Activated CD8-positive, alpha-beta memory T cell treated with anti-CD3 and anti-CD28 coated beads, Interleukin-2, amount 50 U/mL, for 4 hours (primary cell): ENCODE measurements around the gene DGKG.

Experiments
- DNase-seq: peaks from one replicate; pipeline ENCODE4 v3.0.0-alpha.2; 2020

DGKG gene

GRCh38 chr3:186268616-186269448 is 93.2 kb downstream of the DGKG start:
- no peak for DNase-seq

- DNase-seq: no peak
Measured at GRCh38 chr3:186267758-186268157, 94.3 kb downstream of the DGKG start.

- DNase-seq: no peak
Measured at GRCh38 chr3:186264608-186265400, 97.2 kb downstream of the DGKG start.

- DNase-seq: no peak
Measured at GRCh38 chr3:186261638-186262037, 100.4 kb downstream of the DGKG start.

DNA sequence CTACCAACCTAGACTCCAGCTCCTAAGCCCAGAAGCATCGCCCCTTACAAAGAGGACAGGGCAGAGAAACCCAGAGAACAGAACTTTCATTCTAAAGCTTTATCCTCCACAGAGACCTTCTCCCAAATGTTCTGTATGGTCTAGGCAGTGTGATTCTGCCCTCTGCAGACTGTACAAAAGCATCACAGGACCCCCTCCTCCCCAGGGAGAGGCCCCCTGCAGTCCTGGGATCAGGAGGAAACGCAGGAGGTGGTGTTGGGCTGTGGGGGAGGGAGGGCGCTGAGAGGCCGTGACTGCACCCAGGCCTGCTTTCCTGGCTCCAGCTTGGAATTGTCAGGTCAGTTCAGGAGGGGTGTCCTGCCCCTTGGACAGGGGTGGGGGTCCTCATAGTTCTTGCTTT is 101.3 kb downstream of the DGKG start:
- no peak for DNase-seq

DNA sequence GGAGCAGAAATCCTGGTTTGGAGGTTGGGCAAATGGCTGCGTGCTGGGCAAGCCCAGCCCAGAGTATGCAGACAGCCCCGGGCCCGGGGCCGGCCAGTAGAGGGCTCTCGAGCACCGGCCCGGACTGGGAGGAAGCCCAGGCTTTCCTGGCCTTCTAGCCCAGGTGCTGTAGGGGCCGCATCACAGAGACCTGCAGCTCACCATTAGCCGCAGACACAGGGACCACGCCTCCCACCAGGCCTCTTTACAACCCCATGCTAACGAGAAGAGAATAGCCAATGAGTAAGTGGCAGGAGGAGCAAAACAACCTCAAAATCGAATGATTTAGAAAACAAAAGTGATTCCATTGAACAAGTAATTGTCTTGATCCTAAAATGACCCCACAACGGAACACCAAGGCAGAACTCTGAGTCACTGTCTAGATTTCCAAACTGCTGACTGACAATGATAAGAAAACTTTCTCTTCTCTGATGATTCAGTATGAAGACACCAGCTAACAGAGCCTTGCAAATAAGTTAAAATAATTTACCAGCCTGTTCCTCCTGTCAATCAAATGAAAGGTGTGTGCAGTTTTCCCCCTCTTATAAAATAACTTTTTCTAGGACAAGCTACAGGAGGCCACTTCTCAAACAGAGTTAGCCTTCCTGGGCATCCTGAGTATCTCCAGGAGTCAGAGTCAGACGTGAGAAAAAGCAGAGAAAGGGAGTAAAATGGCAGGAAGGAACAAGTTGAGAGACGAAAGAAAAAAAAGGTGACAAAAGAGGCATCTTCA is 102.2 kb downstream of the DGKG start:
- peak; percentile 66 for DNase-seq

DNA sequence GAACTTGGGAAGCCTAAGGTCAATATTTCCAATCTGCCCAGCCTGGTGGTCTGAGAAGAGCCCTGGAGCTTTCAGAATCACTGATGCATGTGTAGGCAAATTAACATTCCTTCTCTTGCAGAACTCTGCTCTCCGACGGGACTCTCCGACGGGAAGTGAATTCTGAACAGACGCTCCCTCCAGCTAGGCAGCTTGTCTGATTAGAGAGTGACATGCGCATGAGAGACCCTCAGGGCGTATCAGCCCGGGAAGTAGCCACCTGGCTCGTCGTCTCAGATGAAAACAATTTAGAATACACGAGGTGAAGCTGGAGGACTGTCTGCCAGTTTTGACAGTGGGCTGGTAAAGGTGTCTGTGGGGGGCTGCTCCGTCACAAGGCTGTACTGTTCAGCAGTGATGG is 103.1 kb downstream of the DGKG start:
- no peak for DNase-seq

GRCh38 chr3:186257866-186258265 is 104.2 kb downstream of the DGKG start:
- no peak for DNase-seq

GRCh38 chr3:186255703-186256331 is 106.2 kb downstream of the DGKG start:
- no peak for DNase-seq

DNA sequence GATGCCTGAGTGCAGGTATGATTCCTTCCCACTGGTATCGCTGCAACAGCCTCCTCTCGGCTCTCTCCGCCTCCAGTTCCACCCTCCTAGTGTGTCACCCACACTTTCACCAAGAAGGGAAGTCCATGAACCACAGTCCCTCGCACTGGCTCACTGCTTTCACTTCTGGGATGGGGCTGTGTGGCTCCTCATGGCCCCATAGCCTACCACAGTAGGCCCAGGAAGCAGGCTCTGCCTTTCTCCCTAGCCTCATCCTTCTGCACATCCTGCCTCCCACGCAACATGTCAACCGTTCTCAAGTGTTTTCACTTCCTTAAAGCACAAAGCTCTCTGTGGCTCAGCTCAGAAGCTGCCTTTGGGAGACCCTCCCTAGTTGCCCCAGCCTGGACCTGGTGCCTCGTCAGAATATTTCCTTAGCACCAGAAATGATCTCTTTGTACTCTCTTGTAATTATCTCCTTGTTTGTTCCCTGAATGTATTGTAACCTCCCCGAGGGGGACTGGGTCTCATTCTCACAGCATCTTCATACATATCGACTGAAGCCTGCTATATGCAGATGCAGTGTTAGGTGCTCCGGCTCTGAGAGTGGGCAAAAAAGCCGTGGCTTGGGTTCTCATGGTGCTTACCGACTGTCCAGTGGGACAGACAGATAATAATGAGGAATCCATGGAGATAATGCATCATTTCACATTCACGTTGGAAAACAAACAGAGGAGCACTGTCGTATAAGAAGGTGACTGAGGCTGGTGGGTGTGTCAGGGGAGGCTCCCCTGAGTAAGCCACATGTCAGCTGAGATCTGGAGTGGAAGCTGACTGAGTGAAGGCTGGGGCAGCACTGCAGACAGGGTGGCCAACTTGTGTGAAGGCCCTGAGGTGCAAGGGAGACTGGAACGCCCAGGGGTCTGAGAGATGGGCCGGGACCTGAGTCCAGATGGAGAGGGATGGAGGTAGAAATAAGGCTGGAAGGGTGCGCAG is 107.1 kb downstream of the DGKG start:
- DNase-seq: no peak

- DNase-seq: no peak
Measured at GRCh38 chr3:186251948-186252619, 110.0 kb downstream of the DGKG start.

GRCh38 chr3:186248850-186249249 is 113.2 kb downstream of the DGKG start:
- no peak for DNase-seq

DNA sequence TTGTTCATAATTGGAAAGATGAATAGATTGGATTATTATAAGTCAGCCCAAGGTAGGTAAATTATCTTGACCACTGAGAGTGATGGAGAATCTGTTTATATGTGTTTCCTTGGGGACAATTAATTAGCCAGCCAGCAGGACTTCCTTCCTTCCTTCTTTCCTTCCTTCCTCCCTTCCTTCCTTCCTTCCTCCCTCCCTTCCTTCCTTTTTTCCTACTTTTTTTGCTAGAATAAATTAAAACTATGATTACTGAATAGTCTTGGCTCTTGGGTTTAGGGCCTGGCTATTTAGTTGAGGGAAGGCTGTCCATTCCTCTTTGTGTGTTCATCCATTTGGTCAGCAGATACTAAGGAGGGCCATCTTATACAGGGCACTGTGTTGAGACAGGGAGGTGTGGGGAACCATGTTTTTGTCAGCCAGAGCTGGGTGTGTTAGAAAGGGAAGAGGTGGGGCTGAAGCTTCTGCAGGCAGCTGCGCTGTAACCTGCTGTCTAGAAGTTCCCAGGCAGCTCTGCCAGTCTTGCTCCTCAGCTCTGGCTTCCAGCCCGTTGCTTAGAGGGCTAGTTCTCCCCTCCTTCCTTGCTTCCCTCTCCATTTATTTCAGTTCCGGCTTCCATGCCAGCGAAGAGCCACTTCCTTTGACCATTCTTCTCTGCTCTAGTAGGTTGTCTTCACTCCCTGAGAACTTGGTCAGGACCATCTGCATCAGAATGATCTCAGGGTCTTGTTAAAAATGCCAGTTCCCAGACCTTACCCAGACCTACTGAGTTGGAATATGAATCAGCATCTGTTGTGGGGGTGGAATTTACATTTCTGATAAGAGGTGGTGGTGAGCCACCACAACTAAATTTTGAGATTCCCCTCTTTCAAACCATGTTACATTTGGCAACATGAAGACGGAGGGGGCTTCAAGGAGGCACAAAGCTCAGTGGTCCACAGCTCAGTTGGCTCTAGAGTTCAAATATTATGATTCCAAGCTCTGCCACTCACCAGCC is 113.9 kb downstream of the DGKG start:
- no peak for DNase-seq

DNA sequence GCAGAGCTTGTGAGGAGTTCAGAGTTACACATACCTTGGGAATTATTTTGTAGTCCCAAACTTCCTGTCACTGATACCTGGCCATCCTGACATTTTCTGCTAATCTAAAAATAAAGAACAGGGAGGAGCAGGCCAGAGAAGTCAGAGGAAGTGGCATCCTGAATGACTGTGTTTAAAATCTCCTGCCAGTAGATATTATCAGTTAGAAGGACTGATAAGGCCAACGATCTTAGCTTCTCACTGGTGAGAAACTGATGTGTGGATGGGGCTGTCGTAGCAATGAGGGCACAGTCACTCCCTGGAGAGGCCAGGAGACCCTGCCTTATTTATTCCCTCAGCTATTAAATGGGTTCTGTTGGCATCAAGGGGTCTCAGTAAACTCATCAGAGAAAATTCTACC is 115.1 kb downstream of the DGKG start:
- DNase-seq: no peak

DNA sequence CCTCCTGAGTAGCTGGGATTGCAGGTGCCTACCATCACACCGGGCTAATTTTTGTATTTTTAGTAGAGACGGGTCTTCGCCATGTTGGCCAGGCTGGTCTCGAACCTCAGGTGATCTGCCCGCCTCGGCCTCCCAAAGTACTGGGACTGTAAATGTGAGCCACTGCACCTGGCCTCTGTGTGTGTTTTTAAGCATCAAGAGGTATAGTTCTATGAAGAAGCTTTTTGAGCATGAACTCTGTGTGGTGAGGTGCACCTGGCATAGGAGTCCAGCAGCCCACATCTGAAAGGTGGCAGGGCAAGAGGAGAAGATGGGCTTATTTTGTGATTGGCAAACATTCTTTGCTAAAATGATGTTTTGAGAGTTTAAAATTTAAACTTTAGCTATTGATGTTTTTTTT is 118.0 kb downstream of the DGKG start:
- DNase-seq: no peak

DNA sequence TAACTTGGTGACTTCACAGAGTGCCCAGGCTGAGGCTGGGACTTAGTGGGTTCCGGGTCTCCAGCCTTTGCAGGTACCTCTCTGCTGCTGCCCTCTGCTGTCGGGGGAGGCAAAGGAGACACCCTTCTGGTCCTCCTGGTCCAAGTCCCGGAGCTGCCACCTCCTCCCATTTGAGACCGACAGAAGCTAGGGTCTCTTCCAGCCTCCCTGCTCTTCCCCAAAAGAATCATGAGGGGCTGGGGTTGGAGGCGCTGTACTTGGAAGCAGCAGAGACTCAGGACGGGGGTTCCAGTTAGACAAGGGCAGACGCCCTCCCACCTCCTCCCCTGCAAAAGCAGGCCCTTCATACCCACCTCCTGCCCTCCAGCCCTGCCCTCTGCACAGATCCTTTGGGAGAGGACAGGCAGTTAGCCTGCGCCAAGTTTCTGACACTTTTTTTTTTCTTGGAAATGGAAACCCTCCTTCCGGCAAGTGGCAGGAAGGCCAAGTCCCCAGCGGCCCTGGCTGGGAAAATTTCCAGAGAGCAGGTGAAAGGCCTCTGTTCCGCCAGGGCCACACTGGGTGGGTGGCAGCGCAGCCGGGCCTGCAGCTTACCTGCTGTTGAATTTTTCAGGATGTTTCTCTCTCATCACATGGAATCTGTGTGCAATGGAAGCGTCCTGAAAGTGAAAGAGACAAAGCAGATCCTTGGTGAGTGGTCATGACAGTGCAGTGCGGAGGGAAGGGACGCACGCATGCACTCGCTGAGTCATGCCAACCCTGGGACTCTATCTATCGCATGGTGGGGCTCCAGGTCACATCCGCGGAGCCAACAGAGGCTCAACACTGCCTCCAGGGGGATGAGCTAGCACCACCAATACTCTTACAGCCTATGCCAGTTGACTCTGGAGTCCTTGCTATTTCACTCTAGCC is 119.9 kb downstream of the DGKG start:
- DNase-seq: peak; percentile 30

DNA sequence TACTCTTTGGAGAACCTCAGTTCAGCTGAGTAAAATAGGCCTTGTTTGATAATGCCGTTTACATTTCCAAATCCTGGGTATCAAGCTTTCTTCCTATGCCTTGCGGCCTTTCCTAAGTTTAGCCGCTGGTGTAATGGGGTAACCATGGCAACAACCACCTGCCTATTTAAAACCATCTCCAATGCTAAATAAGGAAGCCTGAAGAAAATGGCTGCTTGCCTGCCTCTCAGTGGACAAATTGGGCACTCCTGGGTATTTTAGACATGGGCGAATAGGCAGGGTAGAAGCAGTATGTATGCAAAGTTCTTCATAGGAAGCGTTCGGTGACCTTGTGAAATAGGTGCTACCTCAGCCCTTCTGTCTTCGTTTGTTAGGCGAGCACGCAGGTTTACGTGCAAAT is 122.7 kb downstream of the DGKG start:
- DNase-seq: no peak

- no peak for DNase-seq
Measured at GRCh38 chr3:186237915-186238314, 124.1 kb downstream of the DGKG start.
